WTC11 (cell line): ENCODE data around the gene TXNL4A. TPM values are rescaled to one million over a fixed set of nuclear protein-coding genes. Genes with fewer than 3 reads are reported as not detected.

Experiments used
- ATAC-seq: fragments of 200-7000 bp; cut with Tn5 transposase; 2 replicates; pipeline ENCODE4 v1.10.0; 2021; ENCODE audit warnings: mild to moderate bottlenecking, moderate library complexity
- CTCF ChIA-PET: fragments of 300-600 bp; sonication (Branson Sonifier 250); formaldehyde crosslinking; loops from one replicate; lab custom pipeline; 2021; ENCODE audit warnings: antibody characterized with exemption; lab: Charles Lee
- POLR2A ChIA-PET: fragments of 350-600 bp; sonication (Branson Sonifier 250); formaldehyde crosslinking; loops from one replicate; lab custom pipeline; 2021; ENCODE audit warnings: antibody characterized with exemption; lab: Charles Lee
- DNase-seq: peaks from one replicate; pipeline ENCODE4 v3.0.0; 2021; ENCODE audit warnings: low spot score
- H3K27ac Mint-ChIP-seq: 2 replicates; pipeline ENCODE4 v1.8.0; 2021; ENCODE audit warnings: mixed read lengths
- H3K27me3 Mint-ChIP-seq: 2 replicates; pipeline ENCODE4 v1.8.0; 2021; ENCODE audit warnings: low read depth, mild to moderate bottlenecking, moderate library complexity, mixed read lengths
- H3K36me3 Mint-ChIP-seq: 2 replicates; pipeline ENCODE4 v1.8.0; 2021; ENCODE audit warnings: mixed read lengths
- H3K4me1 Mint-ChIP-seq: 2 replicates; pipeline ENCODE4 v1.8.0; 2022; ENCODE audit warnings: mixed read lengths
- H3K4me3 Mint-ChIP-seq: 2 replicates; pipeline ENCODE4 v1.8.0; 2021; ENCODE audit warnings: mild to moderate bottlenecking, moderate library complexity, mixed read lengths
- H3K9me3 Mint-ChIP-seq: 2 replicates; pipeline ENCODE4 v1.8.0; 2021; ENCODE audit warnings: mixed read lengths
- AFF4 ChIP-seq: sonication (generic); formaldehyde crosslinking; IDR thresholded peaks from 2 replicates; pipeline ENCODE4 v1.8.1; 2023; ENCODE audit warnings: mild to moderate bottlenecking, missing genetic modification reagents, borderline replicate concordance
- ARID4B ChIP-seq: sonication (generic); formaldehyde crosslinking; IDR thresholded peaks from 2 replicates; pipeline ENCODE4 v1.8.0; 2023; ENCODE audit warnings: missing genetic modification reagents, mild to moderate bottlenecking, borderline replicate concordance
- CBFB ChIP-seq: sonication (generic); formaldehyde crosslinking; IDR thresholded peaks from 2 replicates; pipeline ENCODE4 v1.8.1; 2022; ENCODE audit warnings: mild to moderate bottlenecking, low read depth, missing genetic modification reagents
- FOXK1 ChIP-seq: sonication (generic); formaldehyde crosslinking; IDR thresholded peaks from 2 replicates; pipeline ENCODE4 v1.8.0; 2022; ENCODE audit warnings: mild to moderate bottlenecking, moderate library complexity, missing genetic modification reagents
- GABPB1 ChIP-seq: sonication (generic); formaldehyde crosslinking; IDR thresholded peaks from 2 replicates; pipeline ENCODE4 v1.8.1; 2023; ENCODE audit warnings: mild to moderate bottlenecking, missing genetic modification reagents
- HMGXB4 ChIP-seq: sonication (generic); formaldehyde crosslinking; IDR thresholded peaks from 2 replicates; pipeline ENCODE4 v1.8.1; 2023; ENCODE audit warnings: mild to moderate bottlenecking, moderate library complexity, missing genetic modification reagents
- IRF1 ChIP-seq: sonication (generic); formaldehyde crosslinking; IDR thresholded peaks from 2 replicates; pipeline ENCODE4 v1.8.0; 2023; ENCODE audit warnings: missing genetic modification reagents
- MXD4 ChIP-seq: fragments of 250-450 bp; sonication (Bioruptor Pico); IDR thresholded peaks from 2 replicates; pipeline ENCODE4 v1.8.0; 2021; ENCODE audit warnings: mild to moderate bottlenecking, moderate library complexity, borderline replicate concordance
- NFATC4 ChIP-seq: fragments of 250-450 bp; sonication (Bioruptor Pico); IDR thresholded peaks from 2 replicates; pipeline ENCODE4 v1.9.0; 2021; ENCODE audit warnings: mild to moderate bottlenecking
- NR3C1 ChIP-seq: sonication (generic); formaldehyde crosslinking; conservative IDR thresholded peaks from 2 replicates; pipeline ENCODE4 v1.8.1; 2023; ENCODE audit warnings: low read depth, mild to moderate bottlenecking, missing genetic modification reagents
- RELA ChIP-seq: sonication (generic); formaldehyde crosslinking; IDR thresholded peaks from 2 replicates; pipeline ENCODE4 v1.8.1; 2022; ENCODE audit warnings: missing genetic modification reagents, mild to moderate bottlenecking, borderline replicate concordance
- SOX15 ChIP-seq: fragments of 250-450 bp; sonication (Bioruptor Pico); IDR thresholded peaks from 2 replicates; pipeline ENCODE4 v1.9.0; 2021; ENCODE audit warnings: mild to moderate bottlenecking
- SP1 ChIP-seq: sonication (generic); formaldehyde crosslinking; conservative IDR thresholded peaks from 2 replicates; pipeline ENCODE4 v1.8.1; 2022; ENCODE audit warnings: missing genetic modification reagents
- TCF7 ChIP-seq: sonication (generic); formaldehyde crosslinking; IDR thresholded peaks from 2 replicates; pipeline ENCODE4 v1.8.0; 2022; ENCODE audit warnings: mild to moderate bottlenecking, low read depth, missing genetic modification reagents, moderate library complexity
- TP53 ChIP-seq: sonication (generic); formaldehyde crosslinking; IDR thresholded peaks from 2 replicates; pipeline ENCODE4 v1.8.1; 2023; ENCODE audit warnings: mild to moderate bottlenecking, missing genetic modification reagents
- ZNF121 ChIP-seq: sonication (generic); formaldehyde crosslinking; IDR thresholded peaks from 2 replicates; pipeline ENCODE4 v1.8.0; 2023; ENCODE audit warnings: missing genetic modification reagents
- ZNF281 ChIP-seq: sonication (generic); formaldehyde crosslinking; IDR thresholded peaks from 2 replicates; pipeline ENCODE4 v1.8.0; 2023; ENCODE audit warnings: mild to moderate bottlenecking, missing genetic modification reagents
- ZSCAN18 ChIP-seq: fragments of 250-450 bp; sonication (Bioruptor Pico); IDR thresholded peaks from 2 replicates; pipeline ENCODE4 v2.1.2; 2022; ENCODE audit warnings: mild to moderate bottlenecking, moderate library complexity
- total RNA-seq: library from RNA; stranded (reverse); gene quantifications from 3 replicates; pipeline ENCODE4 v1.2.3, GENCODE V29; 2021

The TXNL4A gene
- total RNA-seq, 1 experiment from 2014 or later = 157 TPM

GRCh38 chr18:79974025-79974654, 14.2 kb downstream of the TXNL4A start:
- H3K36me3 Mint-ChIP-seq = peaks cover 63% of the 10 kb centered on the region

GRCh38 chr18:79973517-79973916, 14.8 kb downstream of the TXNL4A start:
- ChIA-PET CTCF (no interaction called here), POLR2A (interaction anchor here (0.7 kb wide), 1 partner anchor 123 kb away, joined by 3 read pairs; no protein-coding TSS in a partner anchor)
- TF ChIP-seq CBFB (CRISPR knock-in tag) (no peak), ZNF121 (CRISPR knock-in tag) (no peak), ZSCAN18 (CRISPR knock-in tag) (no peak), ARID4B (no peak), HMGXB4 (CRISPR knock-in tag) (no peak), TCF7 (CRISPR knock-in tag) (no peak), ZNF281 (no peak), NR3C1 (CRISPR knock-in tag) (no peak), MXD4 (CRISPR knock-in tag) (no peak), SOX15 (CRISPR knock-in tag) (no peak)
- no peaks in the 10 kb centered on the region for H3K9me3 Mint-ChIP-seq
- H3K4me3 Mint-ChIP-seq = no peak overlapping the region
- H3K4me1 Mint-ChIP-seq = no peaks in the 10 kb centered on the region
- ATAC-seq = no peak
- no peak overlapping the region for H3K27ac Mint-ChIP-seq
- H3K36me3 Mint-ChIP-seq = peaks cover 62% of the 10 kb centered on the region
- DNase-seq = no peak
- H3K27me3 Mint-ChIP-seq = no peaks in the 10 kb centered on the region

More at GRCh38 chr18:79974025-79974654, 14.2 kb downstream of the TXNL4A start:
- no peaks in the 10 kb centered on the region for H3K4me1 Mint-ChIP-seq
- CTCF ChIA-PET = no interaction called here
- DNase-seq (no peak), ATAC-seq (no peak)
- no peak overlapping the region for H3K27ac Mint-ChIP-seq
- H3K9me3 Mint-ChIP-seq = no peaks in the 10 kb centered on the region
- no peaks in the 10 kb centered on the region for H3K27me3 Mint-ChIP-seq
- no peak overlapping the region for H3K4me3 Mint-ChIP-seq
- POLR2A ChIA-PET = no interaction called here
- TF ChIP-seq RELA = no peak
- TF ChIP-seq FOXK1 (CRISPR knock-in tag) = no peak
- TF ChIP-seq AFF4 (CRISPR knock-in tag) = no peak
- TF ChIP-seq SP1 (CRISPR knock-in tag) = no peak
- no peak for TF ChIP-seq IRF1 (CRISPR knock-in tag)
- TF ChIP-seq GABPB1 (CRISPR knock-in tag) = no peak
- no peak for TF ChIP-seq TP53 (CRISPR knock-in tag)
- TF ChIP-seq NFATC4 (CRISPR knock-in tag) = no peak
